Inflammatory macrophage treated with lipopolysaccharide for 1 hour (primary cell): ENCODE results near the gene DCTN4.

Experiments used
- DNase-seq, 2 donors: peaks; one replicate each; pipeline ENCODE4 v3.0.0-alpha.2; 2020 to 2022

Gene DCTN4

DNA sequence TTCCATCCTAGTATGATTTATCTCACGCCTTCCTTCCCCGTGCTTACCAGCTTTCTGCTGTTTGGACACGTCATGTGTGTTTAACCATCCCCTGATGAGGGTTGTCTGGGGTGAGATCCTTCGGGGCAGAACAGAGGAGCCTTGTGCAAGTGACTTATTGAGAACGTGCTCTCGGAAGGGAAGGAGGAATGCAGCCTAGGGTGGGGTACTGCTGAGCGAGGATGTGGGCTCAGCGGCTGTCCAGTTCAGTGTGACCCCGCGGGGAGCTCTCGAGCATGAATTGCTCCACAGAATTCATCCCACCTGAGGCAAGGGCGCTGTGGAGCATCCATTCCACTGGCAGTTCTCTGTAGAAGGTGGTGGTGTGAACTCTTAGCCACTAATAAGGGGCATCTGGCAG is 93.8 kb downstream of the DCTN4 start:
- DNase-seq: no peak

DNA sequence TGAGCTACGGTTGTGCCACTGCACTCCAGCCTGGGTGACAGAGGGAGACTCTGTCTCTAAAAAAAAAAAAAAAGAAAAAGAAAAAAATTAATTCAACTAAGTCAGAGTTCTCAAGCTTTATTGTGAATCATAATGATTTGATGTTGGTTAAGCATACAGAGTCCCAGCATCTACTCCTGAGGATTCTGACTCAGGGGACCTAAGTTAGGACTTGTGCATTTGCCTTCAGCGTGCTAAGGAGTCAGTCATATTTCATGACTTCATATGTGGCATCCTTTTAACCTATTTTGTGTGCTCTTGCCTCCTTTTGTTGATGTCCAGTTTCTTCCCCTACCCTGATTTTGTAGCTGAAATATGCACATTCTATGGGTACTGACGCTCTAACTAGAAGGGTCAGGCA is 94.9 kb downstream of the DCTN4 start:
- DNase-seq: no peak

DNA sequence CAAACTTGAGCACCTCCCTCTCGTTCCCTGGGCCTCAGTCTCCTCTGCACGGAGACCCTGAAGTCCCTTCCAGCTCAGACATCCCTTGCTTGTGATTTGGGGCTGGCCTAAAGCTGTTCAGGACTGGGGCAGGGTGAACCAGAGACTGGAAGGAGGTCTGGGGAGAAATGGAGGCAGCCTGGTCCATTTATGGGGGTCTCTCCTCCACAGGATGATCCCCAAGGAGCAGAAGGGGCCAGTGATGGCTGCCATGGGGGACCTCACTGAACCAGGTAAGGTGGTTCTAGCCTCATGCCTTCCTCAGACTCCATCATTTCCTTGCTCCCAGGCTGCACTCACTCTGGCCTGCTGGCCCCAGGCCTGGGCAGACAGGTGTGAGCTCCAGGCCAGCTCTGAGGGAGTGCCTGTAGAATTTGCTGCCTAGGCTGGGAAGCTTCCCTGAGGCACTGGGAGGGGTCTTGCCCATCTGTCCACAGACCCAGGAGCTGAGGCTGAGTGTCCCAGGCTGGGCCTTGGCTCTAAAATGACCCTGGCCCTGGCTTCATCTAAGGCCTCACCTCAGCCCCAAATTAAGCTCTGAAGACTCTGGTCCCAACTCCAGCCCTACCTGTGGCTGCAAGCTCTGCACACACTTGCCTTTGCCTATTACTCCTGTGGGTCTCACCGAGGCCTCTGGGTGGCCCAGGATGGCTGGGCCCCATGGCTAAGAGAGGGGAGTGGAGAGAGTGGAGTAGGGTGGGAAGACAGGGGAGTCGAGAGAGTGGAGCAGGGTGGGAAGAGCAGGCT is 95.9 kb downstream of the DCTN4 start:
- DNase-seq: no peak

DNA sequence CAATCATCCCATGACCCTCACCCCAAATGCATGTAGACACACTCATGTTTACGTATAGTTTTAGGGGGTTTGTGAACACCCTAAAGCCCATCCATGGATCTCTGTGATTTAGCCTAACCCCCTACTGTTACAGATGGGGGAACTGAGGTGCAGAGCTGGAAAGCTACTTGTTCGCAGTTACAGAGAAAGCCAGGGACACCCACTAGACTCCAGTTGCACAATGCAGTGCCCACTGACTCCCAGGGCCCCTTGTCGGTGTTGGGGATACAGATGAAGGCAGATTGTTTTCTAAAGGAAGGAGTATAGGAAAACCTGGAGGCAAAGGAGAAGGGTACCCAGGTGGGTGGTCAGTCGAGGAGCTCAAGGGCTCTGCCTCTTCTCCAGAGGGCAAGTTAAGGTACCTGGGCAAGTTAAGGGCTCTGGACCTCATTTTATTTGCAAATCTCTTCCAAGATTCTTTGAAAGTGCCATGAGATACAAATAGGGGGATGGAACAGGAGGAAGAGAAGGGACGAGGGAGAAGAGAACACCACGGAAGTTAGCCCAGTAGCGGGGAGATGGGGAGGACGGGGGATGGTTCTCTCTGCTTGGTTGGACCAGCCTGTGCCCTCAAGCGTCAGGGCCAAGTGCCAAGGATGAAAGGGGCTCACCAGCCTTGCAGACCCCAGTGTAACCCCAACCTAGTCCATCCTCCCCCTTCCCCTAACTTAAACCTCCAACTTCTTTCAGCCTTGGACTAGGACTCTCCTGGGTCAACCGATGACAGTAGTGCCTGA is 96.8 kb downstream of the DCTN4 start:
- DNase-seq: no peak

DNA sequence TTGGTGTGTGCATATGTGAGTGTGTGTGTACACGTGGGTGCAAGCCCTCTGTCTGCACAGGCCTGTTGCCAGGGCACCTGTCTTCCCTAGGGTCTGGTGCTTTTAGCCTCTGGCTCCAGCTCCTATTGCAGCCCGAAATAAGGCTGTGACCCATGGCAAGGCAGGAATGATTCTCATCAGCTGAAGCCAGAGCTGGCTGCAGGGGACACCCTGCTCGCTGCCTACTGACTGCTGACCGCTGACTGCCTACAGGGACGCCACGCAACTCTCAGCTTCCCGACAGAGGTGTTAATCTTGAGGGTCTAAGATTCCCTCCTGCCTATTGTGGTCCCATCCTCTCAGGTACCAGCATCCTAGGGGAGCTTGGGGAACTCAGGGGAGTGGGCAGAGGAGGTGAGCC is 97.7 kb downstream of the DCTN4 start, which contains the start of gene MYOZ3:
MYOZ3 (plus strand) TSS at position 166 of the 400 bp plus-strand sequence. CDS start 1,691 bp downstream, outside the sequence.
- no peak for DNase-seq

DNA sequence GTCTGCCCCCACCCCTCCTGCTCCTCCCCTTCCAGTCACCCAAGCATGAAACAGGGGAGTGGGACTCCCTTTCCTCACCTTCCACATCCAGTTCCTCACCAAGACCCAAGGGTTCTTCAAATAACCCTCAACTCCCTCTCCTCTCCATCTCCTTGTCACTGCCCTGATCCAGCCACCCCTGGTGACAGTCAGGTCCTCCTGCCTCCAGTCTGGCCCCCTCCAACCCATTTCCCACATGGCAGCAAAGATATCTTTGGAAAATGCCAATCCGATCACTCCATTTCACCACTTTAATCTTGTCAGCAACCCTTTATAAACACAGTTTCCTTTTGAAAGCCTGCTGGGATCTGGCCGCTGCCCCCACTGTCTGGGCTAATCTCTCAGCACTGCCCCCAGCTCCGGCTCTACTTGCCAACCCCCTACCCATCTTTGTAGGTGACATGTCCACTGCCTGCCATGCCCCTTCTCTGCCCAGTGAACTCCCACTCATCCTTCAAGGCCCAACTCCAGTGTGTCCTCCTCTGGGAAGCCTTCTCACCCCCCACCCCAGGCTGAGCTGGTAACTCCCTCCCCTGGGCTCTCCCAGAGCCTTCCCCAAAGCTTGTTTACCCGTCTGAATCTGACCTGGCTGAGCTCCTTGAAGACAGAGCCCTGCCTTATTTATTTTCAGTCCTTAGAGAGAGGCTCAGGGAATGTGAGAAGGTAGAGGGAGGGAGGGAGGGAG is 98.5 kb downstream of the DCTN4 start:
- DNase-seq: no peak

DNA sequence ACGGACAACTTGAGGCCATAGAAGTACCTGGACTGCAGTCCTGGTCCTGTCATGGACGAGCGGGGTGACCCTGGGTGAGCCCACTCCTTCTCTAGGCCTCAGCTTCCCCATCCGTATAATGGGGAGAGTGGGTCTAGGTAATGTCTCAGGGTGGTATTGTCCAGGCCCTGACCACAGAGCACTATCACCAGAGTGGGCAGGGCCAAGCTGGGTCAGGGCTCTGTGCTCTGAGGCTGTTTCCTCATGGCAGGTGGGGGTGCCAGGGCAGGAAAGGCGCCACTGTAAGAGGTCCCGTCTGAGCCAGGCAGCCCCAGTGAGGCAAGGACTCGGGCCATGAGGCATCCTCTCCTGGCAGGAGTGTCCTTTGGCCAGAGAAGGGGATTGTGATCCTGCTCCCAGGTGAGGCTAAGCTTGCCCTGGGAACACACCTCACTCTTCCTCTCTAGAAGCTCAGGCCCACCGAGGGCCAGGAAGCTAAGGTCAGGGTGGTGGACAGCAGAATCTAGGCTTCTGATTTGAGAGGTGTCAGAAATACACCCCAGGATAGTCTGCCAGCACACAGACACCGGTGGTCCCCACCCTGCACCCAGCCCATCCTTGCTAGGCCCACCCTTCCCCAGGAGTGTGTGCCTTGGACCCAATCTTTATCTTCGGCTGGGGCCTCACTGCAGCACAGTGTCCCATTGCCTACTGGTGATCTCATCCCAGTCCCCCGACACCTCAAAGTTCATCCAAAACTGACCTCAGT is 99.3 kb downstream of the DCTN4 start:
- no peak for DNase-seq

DNA sequence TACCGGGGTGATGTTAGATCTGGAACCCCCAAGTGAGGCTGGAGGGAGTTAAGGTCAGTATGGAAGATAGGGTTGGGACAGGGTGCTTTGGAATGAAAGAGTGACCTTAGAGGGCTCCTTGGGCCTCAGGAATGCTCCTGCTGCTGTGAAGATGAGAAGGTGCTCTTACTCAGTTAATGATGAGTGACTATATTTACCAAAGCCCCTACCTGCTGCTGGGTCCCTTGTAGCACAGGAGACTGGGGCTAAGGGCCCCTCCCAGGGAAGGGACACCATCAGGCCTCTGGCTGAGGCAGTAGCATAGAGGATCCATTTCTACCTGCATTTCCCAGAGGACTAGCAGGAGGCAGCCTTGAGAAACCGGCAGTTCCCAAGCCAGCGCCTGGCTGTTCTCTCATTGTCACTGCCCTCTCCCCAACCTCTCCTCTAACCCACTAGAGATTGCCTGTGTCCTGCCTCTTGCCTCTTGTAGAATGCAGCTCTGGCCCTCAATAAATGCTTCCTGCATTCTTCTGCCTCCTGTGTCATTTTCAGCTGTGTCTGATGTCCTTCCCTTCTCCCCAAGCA is 100.0 kb downstream of the DCTN4 start:
- no peak for DNase-seq
